GM19397 (cell line): ENCODE measurements around the gene MORN5.

Experiments
- ATAC-seq: cut with Tn5 transposase; IDR thresholded peaks from one replicate; pipeline ENCODE4 v1.9.1; 2021; ENCODE audit warnings: mild to moderate bottlenecking, moderate library complexity; ENCODE audit not compliant: unreplicated experiment

Gene MORN5

GRCh38 chr9:122228568-122229484 lies 69.1 kb downstream of the MORN5 start, which contains the start of gene LHX6:
LHX6 (minus strand) TSS chr9:122228957; CDS start chr9:122228740, 217 bp downstream.
- no peak for ATAC-seq

GRCh38 chr9:122229485-122229837 lies 69.8 kb downstream of the MORN5 start:
- no peak for ATAC-seq

- no peak for ATAC-seq
Observed at GRCh38 chr9:122232796-122233306, 73.1 kb downstream of the MORN5 start.

- no peak for ATAC-seq
Observed at GRCh38 chr9:122234022-122234748, 74.5 kb downstream of the MORN5 start.

GRCh38 chr9:122236681-122237080 lies 77.0 kb downstream of the MORN5 start:
- ATAC-seq: no peak

GRCh38 chr9:122239722-122240121 lies 80.0 kb downstream of the MORN5 start:
- no peak for ATAC-seq

- no peak for ATAC-seq
Observed at GRCh38 chr9:122244349-122244748, 84.6 kb downstream of the MORN5 start.

GRCh38 chr9:122246666-122247065 lies 87.0 kb downstream of the MORN5 start:
- ATAC-seq: no peak

GRCh38 chr9:122248448-122248865 lies 88.7 kb downstream of the MORN5 start:
- ATAC-seq: no peak
